ENCODE data around the gene ACKR3. TPM values are rescaled to one million over a fixed set of nuclear protein-coding genes. Genes with fewer than 3 reads are reported as not detected.

ACKR3 gene
- total and polyA plus RNA-seq, 2 experiments from 2014 or later, result 1.0 to 3.0 TPM

DNA sequence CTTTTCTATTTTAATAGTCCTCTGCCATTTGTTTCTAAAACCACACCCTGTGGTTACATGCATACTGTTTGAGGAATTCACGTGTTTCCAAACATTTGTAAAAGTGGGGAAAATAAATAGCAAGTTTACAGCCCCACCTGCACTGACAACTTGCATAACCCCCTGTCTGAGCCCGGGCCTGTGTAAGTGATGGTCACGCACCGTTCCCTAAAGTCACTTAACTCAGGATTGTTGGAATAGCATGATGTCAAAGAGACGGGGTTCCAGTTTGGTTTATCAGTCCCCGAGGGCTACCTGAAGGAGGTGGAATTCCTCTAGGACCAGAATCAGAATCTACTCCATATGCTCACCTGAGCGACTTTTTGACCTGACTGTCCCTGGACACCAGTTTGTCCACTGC, 30.5 kb downstream of the ACKR3 start (continued):
- TF ChIP-seq, protein P1, sequence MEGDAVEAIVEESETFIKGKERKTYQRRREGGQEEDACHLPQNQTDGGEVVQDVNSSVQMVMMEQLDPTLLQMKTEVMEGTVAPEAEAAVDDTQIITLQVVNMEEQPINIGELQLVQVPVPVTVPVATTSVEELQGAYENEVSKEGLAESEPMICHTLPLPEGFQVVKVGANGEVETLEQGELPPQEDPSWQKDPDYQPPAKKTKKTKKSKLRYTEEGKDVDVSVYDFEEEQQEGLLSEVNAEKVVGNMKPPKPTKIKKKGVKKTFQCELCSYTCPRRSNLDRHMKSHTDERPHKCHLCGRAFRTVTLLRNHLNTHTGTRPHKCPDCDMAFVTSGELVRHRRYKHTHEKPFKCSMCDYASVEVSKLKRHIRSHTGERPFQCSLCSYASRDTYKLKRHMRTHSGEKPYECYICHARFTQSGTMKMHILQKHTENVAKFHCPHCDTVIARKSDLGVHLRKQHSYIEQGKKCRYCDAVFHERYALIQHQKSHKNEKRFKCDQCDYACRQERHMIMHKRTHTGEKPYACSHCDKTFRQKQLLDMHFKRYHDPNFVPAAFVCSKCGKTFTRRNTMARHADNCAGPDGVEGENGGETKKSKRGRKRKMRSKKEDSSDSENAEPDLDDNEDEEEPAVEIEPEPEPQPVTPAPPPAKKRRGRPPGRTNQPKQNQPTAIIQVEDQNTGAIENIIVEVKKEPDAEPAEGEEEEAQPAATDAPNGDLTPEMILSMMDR (conservative IDR thresholded peaks at IDR 0.05; ENCODE audit: low read depth in 2 of 2), result no peak
- TF ChIP-seq, protein P2, sequence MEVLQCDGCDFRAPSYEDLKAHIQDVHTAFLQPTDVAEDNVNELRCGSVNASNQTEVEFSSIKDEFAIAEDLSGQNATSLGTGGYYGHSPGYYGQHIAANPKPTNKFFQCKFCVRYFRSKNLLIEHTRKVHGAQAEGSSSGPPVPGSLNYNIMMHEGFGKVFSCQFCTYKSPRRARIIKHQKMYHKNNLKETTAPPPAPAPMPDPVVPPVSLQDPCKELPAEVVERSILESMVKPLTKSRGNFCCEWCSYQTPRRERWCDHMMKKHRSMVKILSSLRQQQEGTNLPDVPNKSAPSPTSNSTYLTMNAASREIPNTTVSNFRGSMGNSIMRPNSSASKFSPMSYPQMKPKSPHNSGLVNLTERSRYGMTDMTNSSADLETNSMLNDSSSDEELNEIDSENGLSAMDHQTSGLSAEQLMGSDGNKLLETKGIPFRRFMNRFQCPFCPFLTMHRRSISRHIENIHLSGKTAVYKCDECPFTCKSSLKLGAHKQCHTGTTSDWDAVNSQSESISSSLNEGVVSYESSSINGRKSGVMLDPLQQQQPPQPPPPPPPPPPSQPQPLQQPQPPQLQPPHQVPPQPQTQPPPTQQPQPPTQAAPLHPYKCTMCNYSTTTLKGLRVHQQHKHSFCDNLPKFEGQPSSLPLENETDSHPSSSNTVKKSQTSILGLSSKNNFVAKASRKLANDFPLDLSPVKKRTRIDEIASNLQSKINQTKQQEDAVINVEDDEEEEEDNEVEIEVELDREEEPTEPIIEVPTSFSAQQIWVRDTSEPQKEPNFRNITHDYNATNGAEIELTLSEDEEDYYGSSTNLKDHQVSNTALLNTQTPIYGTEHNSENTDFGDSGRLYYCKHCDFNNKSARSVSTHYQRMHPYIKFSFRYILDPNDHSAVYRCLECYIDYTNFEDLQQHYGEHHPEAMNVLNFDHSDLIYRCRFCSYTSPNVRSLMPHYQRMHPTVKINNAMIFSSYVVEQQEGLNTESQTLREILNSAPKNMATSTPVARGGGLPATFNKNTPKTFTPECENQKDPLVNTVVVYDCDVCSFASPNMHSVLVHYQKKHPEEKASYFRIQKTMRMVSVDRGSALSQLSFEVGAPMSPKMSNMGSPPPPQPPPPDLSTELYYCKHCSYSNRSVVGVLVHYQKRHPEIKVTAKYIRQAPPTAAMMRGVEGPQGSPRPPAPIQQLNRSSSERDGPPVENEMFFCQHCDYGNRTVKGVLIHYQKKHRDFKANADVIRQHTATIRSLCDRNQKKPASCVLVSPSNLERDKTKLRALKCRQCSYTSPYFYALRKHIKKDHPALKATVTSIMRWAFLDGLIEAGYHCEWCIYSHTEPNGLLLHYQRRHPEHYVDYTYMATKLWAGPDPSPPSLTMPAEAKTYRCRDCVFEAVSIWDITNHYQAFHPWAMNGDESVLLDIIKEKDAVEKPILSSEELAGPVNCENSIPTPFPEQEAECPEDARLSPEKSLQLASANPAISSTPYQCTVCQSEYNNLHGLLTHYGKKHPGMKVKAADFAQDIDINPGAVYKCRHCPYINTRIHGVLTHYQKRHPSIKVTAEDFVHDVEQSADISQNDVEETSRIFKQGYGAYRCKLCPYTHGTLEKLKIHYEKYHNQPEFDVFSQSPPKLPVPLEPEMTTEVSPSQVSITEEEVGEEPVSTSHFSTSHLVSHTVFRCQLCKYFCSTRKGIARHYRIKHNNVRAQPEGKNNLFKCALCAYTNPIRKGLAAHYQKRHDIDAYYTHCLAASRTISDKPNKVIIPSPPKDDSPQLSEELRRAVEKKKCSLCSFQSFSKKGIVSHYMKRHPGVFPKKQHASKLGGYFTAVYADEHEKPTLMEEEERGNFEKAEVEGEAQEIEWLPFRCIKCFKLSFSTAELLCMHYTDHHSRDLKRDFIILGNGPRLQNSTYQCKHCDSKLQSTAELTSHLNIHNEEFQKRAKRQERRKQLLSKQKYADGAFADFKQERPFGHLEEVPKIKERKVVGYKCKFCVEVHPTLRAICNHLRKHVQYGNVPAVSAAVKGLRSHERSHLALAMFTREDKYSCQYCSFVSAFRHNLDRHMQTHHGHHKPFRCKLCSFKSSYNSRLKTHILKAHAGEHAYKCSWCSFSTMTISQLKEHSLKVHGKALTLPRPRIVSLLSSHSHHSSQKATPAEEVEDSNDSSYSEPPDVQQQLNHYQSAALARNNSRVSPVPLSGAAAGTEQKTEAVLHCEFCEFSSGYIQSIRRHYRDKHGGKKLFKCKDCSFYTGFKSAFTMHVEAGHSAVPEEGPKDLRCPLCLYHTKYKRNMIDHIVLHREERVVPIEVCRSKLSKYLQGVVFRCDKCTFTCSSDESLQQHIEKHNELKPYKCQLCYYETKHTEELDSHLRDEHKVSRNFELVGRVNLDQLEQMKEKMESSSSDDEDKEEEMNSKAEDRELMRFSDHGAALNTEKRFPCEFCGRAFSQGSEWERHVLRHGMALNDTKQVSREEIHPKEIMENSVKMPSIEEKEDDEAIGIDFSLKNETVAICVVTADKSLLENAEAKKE (CRISPR knock-in tag; IDR thresholded peaks at IDR 0.05), result no peak

DNA sequence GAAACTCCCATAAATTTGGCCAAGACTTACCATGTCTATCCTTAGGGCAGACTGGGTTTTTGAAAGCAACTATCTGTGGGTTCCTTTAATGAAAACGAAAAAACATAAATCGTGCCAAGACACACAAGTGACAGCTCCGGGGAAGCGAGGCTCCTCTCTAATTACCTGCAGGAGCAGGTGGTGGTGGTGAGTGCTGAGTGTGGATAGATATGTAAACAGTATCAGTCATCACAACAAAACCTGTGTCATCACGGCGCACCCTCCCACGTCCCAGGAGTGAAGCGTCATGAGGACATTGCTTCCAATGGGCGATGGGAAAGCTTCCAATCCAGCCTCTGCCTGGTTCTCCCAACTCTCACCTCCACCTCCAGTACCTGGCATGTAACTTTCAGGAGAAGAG, 31.3 kb downstream of the ACKR3 start:
- H2AFZ ChIP-seq, result no peak overlapping the region
- no peaks in the 10 kb centered on the region for H3K9me3 Mint-ChIP-seq
- no peak overlapping the region for H3K27ac ChIP-seq (ENCODE audit: low read depth)
- no peaks in the 10 kb centered on the region for H3K36me3 ChIP-seq (ENCODE audit: insufficient read depth)
- TF ChIP-seq, protein P3, sequence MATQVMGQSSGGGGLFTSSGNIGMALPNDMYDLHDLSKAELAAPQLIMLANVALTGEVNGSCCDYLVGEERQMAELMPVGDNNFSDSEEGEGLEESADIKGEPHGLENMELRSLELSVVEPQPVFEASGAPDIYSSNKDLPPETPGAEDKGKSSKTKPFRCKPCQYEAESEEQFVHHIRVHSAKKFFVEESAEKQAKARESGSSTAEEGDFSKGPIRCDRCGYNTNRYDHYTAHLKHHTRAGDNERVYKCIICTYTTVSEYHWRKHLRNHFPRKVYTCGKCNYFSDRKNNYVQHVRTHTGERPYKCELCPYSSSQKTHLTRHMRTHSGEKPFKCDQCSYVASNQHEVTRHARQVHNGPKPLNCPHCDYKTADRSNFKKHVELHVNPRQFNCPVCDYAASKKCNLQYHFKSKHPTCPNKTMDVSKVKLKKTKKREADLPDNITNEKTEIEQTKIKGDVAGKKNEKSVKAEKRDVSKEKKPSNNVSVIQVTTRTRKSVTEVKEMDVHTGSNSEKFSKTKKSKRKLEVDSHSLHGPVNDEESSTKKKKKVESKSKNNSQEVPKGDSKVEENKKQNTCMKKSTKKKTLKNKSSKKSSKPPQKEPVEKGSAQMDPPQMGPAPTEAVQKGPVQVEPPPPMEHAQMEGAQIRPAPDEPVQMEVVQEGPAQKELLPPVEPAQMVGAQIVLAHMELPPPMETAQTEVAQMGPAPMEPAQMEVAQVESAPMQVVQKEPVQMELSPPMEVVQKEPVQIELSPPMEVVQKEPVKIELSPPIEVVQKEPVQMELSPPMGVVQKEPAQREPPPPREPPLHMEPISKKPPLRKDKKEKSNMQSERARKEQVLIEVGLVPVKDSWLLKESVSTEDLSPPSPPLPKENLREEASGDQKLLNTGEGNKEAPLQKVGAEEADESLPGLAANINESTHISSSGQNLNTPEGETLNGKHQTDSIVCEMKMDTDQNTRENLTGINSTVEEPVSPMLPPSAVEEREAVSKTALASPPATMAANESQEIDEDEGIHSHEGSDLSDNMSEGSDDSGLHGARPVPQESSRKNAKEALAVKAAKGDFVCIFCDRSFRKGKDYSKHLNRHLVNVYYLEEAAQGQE (IDR thresholded peaks at IDR 0.05; ENCODE audit: unreplicated experiment), result no peak
- TF ChIP-seq STAT1 (IDR thresholded peaks at IDR 0.05; ENCODE audit: unreplicated experiment), result no peak
- no peak for TF ChIP-seq POLR2AphosphoS5 (IDR thresholded peaks at IDR 0.05; ENCODE audit: low read depth)
- TF ChIP-seq ZNF331 (CRISPR knock-in tag; IDR thresholded peaks at IDR 0.05; ENCODE audit: low read depth), result no peak
- no peaks in the 10 kb centered on the region for H3K79me2 ChIP-seq (replicated peaks; ENCODE audit: insufficient read depth)
- H3K27me3 ChIP-seq (ENCODE audit: insufficient read depth), result no peaks in the 10 kb centered on the region
- no peaks in the 10 kb centered on the region for H3K36me3 Mint-ChIP-seq (ENCODE audit: low read depth)
- H3K4me3 ChIP-seq, result no peak overlapping the region
- peaks cover 4% of the 10 kb centered on the region for H3K4me1 Mint-ChIP-seq
- no peak overlapping the region for H3K4me3 Mint-ChIP-seq
- H3K9me2 ChIP-seq (ENCODE audit: insufficient read depth), result no peaks in the 10 kb centered on the region
- ATAC-seq, result no peak
- no peaks in the 10 kb centered on the region for H3F3A ChIP-seq (replicated peaks; ENCODE audit: low read depth)
- no peak for DNase-seq (ENCODE audit: low spot score)
- no peaks in the 10 kb centered on the region for H4K20me1 ChIP-seq (replicated peaks; ENCODE audit: insufficient read depth)
- H3K27me3 Mint-ChIP-seq (ENCODE audit: insufficient read depth, low read depth, poor library complexity), result no peaks in the 10 kb centered on the region
- H3K4me2 ChIP-seq, result no peak overlapping the region
- H3K27ac Mint-ChIP-seq, result no peak overlapping the region
- H3K4me1 ChIP-seq (ENCODE audit: insufficient read depth), result no peaks in the 10 kb centered on the region

All from GM23338 (cell line).